Diencephalon (tissue), 1 donor: ENCODE data around the gene TKTL1. TPM values are rescaled to one million over a fixed set of nuclear protein-coding genes. Genes with fewer than 3 reads are reported as not detected.

Experiments
- total RNA-seq: library from RNA; depleted of rRNA; stranded (reverse); fragments of >200 nt; gene quantifications from one replicate; pipeline ENCODE4 v1.2.3, GENCODE V29; 2014

The TKTL1 gene
- 0.69 TPM for total RNA-seq

GRCh38 chrX:154295664-154296310 is at the start of gene TKTL1:
Gene TKTL1, plus strand, starts transcription at chrX:154295795. Its CDS starts 65 bp downstream, at chrX:154295860.

GRCh38 chrX:154257282-154257681 is 38.3 kb upstream of the TKTL1 start, which contains the start of gene OPN1MW3:
Gene OPN1MW3, plus strand, starts transcription at chrX:154257582. Its CDS starts 38 bp downstream, at chrX:154257620.

GRCh38 chrX:154294791-154295574 is 612 bp upstream of the TKTL1 start, which contains the start of gene TEX28:
Gene TEX28, minus strand, starts transcription at chrX:154295124. Its CDS starts 3,007 bp downstream, at chrX:154292117.

GRCh38 chrX:154374313-154375155 is 78.9 kb downstream of the TKTL1 start, which contains the start of gene FLNA:
Gene FLNA, minus strand, starts transcription at chrX:154374634. Its CDS starts 3,389 bp downstream, at chrX:154371245.

GRCh38 chrX:154378799-154379568 is 83.4 kb downstream of the TKTL1 start, which contains the start of gene EMD:
Gene EMD, plus strand, starts transcription at chrX:154379295. Its CDS starts 190 bp downstream, at chrX:154379485.

Other genes starting within 250 kb of the TKTL1 start
- 33.0 TPM for gene MECP2, start 198.1 kb upstream of the TKTL1 start, total RNA-seq
- not detected for gene OPN1LW, start 151.6 kb upstream of the TKTL1 start, total RNA-seq
- not detected for gene OPN1MW, start 113.2 kb upstream of the TKTL1 start, total RNA-seq
- not detected for gene OPN1MW2, start 76.0 kb upstream of the TKTL1 start, total RNA-seq
- gene OPN1MW3, start 38.2 kb upstream of the TKTL1 start, total RNA-seq, result not detected
- gene TEX28, start 671 bp upstream of the TKTL1 start, total RNA-seq, result not detected
- 93.4 TPM for gene FLNA, start 78.8 kb downstream of the TKTL1 start, total RNA-seq
- gene EMD, start 83.5 kb downstream of the TKTL1 start, total RNA-seq, result 35.8 TPM
- gene RPL10, start 102.6 kb downstream of the TKTL1 start, total RNA-seq, result 1,254 TPM
- gene DNASE1L1, start 113.5 kb downstream of the TKTL1 start, total RNA-seq, result 10.6 TPM
- gene TAFAZZIN, start 115.7 kb downstream of the TKTL1 start, total RNA-seq, result 12.0 TPM
- gene ATP6AP1, start 132.9 kb downstream of the TKTL1 start, total RNA-seq, result 83.0 TPM
- 289 TPM for gene GDI1, start 141.4 kb downstream of the TKTL1 start, total RNA-seq
- 26.1 TPM for gene FAM50A, start 148.3 kb downstream of the TKTL1 start, total RNA-seq
- gene PLXNA3, start 162.5 kb downstream of the TKTL1 start, total RNA-seq, result 20.5 TPM
- gene LAGE3, start 183.5 kb downstream of the TKTL1 start, total RNA-seq, result 16.1 TPM
- 35.1 TPM for gene UBL4A, start 190.8 kb downstream of the TKTL1 start, total RNA-seq
- 3.5 TPM for gene SLC10A3, start 194.8 kb downstream of the TKTL1 start, total RNA-seq
- gene FAM3A, start 220.4 kb downstream of the TKTL1 start, total RNA-seq, result 15.0 TPM